ENCODE measurements around the gene DLG2. TPM values are rescaled to one million over a fixed set of nuclear protein-coding genes. Genes with fewer than 3 reads are reported as not detected.

Gene DLG2
- total and polyA plus RNA-seq, 9 of the 15 experiments (the other 6 are each of a cell fraction or from before 2014, with no cell fraction given), result 0.52 to 1.6 (median 0.95) TPM

DNA sequence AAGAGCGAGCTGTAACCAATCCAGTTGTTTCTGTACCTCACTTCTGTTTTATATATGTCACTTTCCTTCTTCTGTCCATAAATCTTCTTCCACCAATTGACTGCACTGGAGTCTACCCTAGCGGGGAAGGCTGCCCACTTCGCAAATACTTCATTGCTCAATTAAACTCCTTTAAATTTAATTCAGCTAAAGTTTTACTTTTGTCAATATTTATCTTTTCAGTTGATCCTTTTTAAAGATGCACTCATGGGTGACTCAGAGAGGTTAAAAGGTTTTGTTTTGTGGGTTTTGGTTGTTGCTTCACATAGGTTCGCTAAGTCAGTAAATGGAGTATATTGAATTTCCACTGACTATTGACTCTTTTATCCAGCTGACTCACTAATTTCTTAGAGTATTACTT lies 597.2 kb downstream of the DLG2 start:
- FAIRE-seq (no peak), ATAC-seq (no peak), DNase-seq (ENCODE audit: extremely low read depth in 1 of 4, low spot score in 3 of 4) (no peak)
- in situ Hi-C loops (cut with MboI) (no loop called here), intact Hi-C loops (cut with micrococcal nuclease) (no loop called here)
- Histone ChIP-seq H3K9me1 (ENCODE audit: control insufficient read depth, insufficient read depth, low read length) (no peaks in the 10 kb centered on the region), H3K36me3 (ENCODE audit: control insufficient read depth, insufficient read depth, low read length) (no peaks in the 10 kb centered on the region), H3K4me3 (no peak overlapping the region), H3K4me1 (replicated peaks in 1 of 2; ENCODE audit: control insufficient read depth in 2 of 2, insufficient read depth in 2 of 2, low read length in 2 of 2) (no peaks in the 10 kb centered on the region), H3K9ac (ENCODE audit: insufficient read depth in 1 of 2, low read depth in 2 of 2, low read length in 2 of 2) (no peak overlapping the region), H3K9me3 (replicated peaks; ENCODE audit: control insufficient read depth, insufficient read depth, low read depth, low read length) (no peaks in the 10 kb centered on the region), H2AFZ (ENCODE audit: low read depth, low read length) (no peak overlapping the region), H3K27ac (ENCODE audit: extremely low read depth, low read depth, low read length) (no peak overlapping the region), H3K4me2 (ENCODE audit: insufficient read depth, low read length) (no peak overlapping the region), H3K27me3 (ENCODE audit: control insufficient read depth in 2 of 2, insufficient read depth in 2 of 2, low read length in 2 of 2) (no peaks in the 10 kb centered on the region), H4K20me1 (replicated peaks; ENCODE audit: control insufficient read depth, insufficient read depth, low read length) (no peaks in the 10 kb centered on the region), H3K79me2 (ENCODE audit: control insufficient read depth, insufficient read depth, low read length) (no peaks in the 10 kb centered on the region)
- WGBS (ENCODE audit: insufficient coverage, low coverage, missing lambda C conversion rate), result 0% methylated on average over 4 of the region's 4 CpGs
- BruUV-seq (replicated peaks), result no TSS peak
- ChIA-PET CTCF (ENCODE audit: low intra/inter-chr PET ratio) (no interaction called here), POLR2A (no interaction called here)
- no peak for TF ChIP-seq TFAM (CRISPR knock-in tag; conservative IDR thresholded peaks at IDR 0.05)
- TF ChIP-seq JUN (IDR thresholded peaks at IDR 0.05; ENCODE audit: borderline replicate concordance, low read depth, low read length), result no peak
- TF ChIP-seq JUN (CRISPR knock-in tag; IDR thresholded peaks at IDR 0.05; ENCODE audit: borderline replicate concordance), result no peak
- TF ChIP-seq, protein P1, sequence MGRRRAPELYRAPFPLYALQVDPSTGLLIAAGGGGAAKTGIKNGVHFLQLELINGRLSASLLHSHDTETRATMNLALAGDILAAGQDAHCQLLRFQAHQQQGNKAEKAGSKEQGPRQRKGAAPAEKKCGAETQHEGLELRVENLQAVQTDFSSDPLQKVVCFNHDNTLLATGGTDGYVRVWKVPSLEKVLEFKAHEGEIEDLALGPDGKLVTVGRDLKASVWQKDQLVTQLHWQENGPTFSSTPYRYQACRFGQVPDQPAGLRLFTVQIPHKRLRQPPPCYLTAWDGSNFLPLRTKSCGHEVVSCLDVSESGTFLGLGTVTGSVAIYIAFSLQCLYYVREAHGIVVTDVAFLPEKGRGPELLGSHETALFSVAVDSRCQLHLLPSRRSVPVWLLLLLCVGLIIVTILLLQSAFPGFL (CRISPR knock-in tag; IDR thresholded peaks at IDR 0.05), result no peak
- TF ChIP-seq SAFB (IDR thresholded peaks at IDR 0.05; ENCODE audit: borderline replicate concordance, low read depth, low read length), result no peak
- no peak for TF ChIP-seq SMAD1 (IDR thresholded peaks at IDR 0.05; ENCODE audit: low read depth, low read length, partially characterized antibody)
- no peak for TF ChIP-seq PPARD (CRISPR knock-in tag; IDR thresholded peaks at IDR 0.05)
- no peak for TF ChIP-seq FOXJ2 (tag; IDR thresholded peaks at IDR 0.05)

Measured in K562 (cell line).